ENCODE measurements around the gene MYO1G. TPM values are rescaled to one million over a fixed set of nuclear protein-coding genes. Genes with fewer than 3 reads are reported as not detected.

Gene MYO1G
- total RNA-seq, 4 donors from 2014 or later: 2.6 to 14.7 (median 4.0) TPM

DNA sequence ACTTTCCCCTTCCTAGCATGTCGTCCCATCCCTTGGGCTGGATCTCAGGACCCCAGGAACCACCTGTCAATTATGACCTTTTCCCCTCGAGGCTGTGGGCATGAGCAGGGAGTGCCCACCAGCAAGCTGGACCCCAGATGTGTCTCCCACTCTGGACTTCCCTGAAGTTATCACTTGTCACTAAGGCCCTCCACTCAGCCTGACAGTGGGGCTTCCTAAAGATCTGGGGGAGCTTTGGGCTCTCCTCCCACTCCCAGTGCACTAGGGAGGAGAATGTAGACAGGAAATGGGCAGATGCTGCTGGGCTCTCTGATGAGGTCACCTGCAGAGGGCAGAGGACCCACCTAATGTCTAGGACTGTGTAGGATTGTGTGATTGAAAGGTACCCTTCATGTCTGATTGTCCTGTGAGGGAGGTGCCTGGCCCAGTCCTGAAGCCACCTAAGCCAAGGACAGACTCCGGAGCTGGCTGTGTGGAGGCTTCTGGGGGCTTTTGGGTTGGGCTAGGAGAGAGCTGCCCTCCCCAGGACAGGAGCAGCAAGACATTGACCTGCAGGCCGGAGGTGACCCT lies 18.7 kb downstream of the MYO1G start:
- TF ChIP-seq, protein P1, sequence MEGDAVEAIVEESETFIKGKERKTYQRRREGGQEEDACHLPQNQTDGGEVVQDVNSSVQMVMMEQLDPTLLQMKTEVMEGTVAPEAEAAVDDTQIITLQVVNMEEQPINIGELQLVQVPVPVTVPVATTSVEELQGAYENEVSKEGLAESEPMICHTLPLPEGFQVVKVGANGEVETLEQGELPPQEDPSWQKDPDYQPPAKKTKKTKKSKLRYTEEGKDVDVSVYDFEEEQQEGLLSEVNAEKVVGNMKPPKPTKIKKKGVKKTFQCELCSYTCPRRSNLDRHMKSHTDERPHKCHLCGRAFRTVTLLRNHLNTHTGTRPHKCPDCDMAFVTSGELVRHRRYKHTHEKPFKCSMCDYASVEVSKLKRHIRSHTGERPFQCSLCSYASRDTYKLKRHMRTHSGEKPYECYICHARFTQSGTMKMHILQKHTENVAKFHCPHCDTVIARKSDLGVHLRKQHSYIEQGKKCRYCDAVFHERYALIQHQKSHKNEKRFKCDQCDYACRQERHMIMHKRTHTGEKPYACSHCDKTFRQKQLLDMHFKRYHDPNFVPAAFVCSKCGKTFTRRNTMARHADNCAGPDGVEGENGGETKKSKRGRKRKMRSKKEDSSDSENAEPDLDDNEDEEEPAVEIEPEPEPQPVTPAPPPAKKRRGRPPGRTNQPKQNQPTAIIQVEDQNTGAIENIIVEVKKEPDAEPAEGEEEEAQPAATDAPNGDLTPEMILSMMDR (IDR thresholded peaks at IDR 0.05): no peak
- no peak for ATAC-seq (ENCODE audit: low FRiP score)
- DNase-seq (ENCODE audit: low spot score): no peak

DNA sequence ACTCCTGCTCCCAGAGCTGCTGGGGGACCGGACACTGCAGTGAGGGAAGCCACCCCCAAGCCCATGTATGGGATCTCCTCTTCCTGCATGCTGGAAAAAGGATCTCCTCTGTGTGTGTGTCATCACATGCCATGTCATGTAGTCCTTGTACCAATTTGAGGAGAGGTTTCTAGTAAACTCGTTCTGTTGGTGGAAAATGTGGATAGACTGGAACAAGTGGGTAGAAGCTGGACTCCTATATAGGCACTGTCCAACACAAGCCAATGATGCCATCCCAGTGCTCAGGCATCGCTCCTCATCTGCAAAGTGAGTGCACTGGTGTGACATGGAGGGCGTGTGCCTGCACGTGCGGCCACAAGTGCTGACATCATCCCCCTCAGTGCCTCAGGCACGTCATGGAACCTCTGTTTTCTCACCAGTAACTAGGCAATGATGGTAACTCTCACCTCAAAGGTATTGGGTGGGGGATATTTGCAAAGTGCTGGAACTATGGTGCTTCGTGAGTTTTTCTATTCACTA lies 19.3 kb downstream of the MYO1G start:
- DNase-seq (ENCODE audit: low spot score) (no peak), ATAC-seq (ENCODE audit: low FRiP score) (no peak)
- TF ChIP-seq, protein P1 (IDR thresholded peaks at IDR 0.05): no peak

DNA sequence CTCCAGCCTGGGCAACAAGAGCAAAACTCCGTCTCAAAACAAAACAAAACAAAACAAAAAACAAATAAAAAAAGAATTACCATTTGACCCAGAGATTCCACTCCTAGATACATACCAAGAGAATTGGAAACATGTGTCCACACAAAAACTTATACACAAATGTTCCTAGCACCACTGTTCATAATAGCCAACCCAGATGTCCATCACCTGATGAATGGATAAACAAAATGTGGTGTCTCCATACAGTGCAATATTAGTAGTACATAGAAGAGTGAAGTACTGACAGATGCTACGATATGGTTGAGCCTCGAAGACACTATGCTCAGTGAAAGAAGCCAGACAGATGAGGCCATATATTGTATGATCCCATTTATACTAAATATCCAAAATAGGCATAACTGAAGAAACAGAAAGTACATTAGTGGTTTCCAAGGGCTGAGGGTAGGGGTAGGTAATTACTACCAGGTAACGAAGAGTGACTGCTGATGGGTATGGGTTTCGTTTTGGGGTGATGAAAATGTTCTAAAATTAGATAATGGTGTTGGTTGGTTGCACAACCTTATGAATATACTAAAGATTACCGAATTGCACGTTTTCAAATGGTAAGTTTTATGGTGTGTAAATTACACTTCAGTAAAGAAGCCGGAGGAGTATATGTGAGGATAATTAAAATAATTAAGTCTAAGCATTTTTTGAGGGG lies 20.0 kb downstream of the MYO1G start:
- TF ChIP-seq, protein P1 (IDR thresholded peaks at IDR 0.05): no peak

DNA sequence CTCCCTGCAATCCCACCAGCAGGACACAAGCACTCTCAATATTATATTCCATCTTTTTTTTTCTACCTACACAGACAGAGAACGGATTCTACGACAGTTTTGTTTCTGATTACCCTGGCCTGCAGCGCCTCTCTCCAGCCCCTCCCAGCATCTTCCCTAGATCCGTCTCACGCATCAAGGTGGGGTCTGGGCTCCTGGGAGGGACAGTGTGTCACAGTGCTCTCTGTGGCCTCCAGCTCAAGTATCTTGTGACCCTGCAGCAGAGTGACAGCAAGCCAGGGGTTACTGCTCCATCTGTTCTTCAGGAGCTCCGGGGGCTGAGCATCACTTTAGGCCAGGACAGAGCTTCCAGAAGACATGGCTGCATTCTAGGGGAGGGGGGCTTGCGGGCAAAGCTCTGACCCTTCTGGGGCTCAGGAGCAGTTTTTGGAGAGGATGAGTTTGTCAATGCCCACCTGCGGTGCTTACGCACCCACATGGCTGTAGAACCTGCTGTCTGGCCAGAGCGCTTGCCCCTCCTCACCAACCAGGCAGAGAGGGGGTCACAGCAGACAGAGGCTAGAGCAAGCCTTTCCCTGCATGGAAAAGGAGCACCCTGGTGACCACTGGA lies 22.6 kb downstream of the MYO1G start:
- no peak for ATAC-seq (ENCODE audit: low FRiP score)
- TF ChIP-seq, protein P1 (IDR thresholded peaks at IDR 0.05): no peak
- DNase-seq (ENCODE audit: low spot score): no peak

More for the DNA sequence above, 20.0 kb downstream of the MYO1G start:
- DNase-seq (ENCODE audit: low spot score) (no peak), ATAC-seq (ENCODE audit: low FRiP score) (no peak)

DNA sequence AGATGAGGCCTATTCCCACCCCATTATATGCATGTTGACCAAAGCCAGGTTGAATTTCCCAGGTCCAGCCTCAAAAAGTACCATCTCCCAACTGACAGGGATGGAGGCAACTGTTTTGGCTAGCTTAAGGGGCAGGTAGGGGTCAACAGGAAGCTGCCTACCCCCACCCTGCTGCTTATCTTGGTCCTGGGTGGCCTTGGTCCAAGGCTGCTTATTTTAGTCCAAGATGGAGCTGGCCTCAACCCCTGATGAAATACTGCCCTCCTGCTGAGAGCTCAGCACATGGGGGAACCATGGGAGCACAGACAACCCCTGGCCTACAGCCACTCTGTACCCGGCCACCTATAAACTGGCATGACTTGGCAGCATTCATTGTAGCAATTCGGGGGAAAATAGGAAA lies 23.1 kb downstream of the MYO1G start:
- TF ChIP-seq, protein P1 (IDR thresholded peaks at IDR 0.05): no peak
- ATAC-seq (ENCODE audit: low FRiP score): no peak
- no peak for DNase-seq (ENCODE audit: low spot score)

DNA sequence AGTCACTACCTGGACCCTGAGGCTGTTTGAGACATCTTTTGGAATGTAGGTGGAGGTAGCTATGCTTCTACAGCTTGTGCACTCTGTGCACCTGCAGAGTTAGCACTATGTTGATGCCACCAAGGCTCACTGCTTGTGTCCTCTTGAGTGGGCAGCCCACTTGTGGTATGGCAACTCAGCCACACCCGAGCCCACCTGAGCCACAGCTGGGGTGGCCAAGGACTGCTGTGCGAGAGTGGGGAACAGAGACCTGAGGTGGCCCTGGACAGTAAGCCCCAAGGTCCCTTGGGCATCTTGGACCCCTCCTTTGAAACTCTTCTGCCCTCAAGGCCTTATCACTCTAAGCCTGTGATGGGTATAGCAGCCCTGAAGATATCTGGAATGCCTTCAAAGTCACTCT lies 25.7 kb downstream of the MYO1G start:
- TF ChIP-seq, protein P1 (IDR thresholded peaks at IDR 0.05): no peak
- ATAC-seq (ENCODE audit: low FRiP score) (no peak), DNase-seq (ENCODE audit: low spot score) (no peak)
